Right lobe of liver (tissue), 4 donors: Measurements from ENCODE around the gene CIC.

Experiments used
- POLR2A ChIP-seq: fragments of 450-650 bp; IDR thresholded peaks from one replicate; pipeline ENCODE4 v1.6.1; 2017; ENCODE audit warnings: antibody characterized with exemption, mild to moderate bottlenecking
- TF ChIP-seq, protein P1 (sequence below), 4 donors: fragments of 200-600 bp in 3 of 4; fragments of 450-650 bp in 1 of 4; IDR thresholded peaks; one replicate each; pipeline versions ENCODE4 v1.5.1 to v1.8.0; 2016 to 2022; ENCODE audit warnings: antibody characterized with exemption in 4 of 4, mild to moderate bottlenecking in 2 of 4
- donor health status: DM: no; HTN: no; CAD: no.
- donor health status: DM: no; HTN: no; CAD: no.
- donor health status: DM: no; HTN: yes; CAD: no.

DNA sequence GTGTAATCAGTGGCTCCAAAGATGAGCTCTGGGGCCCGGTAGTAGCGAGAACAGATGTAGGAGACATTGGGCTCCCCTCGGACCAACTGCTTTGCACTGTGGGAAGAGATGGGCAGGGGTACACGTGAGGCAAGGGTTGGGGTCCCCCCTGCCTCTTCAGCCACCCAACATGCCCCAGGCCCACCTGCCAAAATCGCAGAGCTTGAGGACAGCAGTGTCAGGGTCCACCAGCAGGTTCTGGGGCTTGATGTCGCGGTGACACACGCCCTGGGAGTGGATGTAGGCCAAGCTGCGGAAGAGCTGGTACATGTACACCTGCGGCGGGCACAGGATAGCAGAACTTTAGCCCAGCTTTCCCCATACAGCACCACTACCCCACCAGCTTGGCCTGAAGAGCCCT, 34.7 kb upstream of the CIC start:
- TF ChIP-seq, protein P1, sequence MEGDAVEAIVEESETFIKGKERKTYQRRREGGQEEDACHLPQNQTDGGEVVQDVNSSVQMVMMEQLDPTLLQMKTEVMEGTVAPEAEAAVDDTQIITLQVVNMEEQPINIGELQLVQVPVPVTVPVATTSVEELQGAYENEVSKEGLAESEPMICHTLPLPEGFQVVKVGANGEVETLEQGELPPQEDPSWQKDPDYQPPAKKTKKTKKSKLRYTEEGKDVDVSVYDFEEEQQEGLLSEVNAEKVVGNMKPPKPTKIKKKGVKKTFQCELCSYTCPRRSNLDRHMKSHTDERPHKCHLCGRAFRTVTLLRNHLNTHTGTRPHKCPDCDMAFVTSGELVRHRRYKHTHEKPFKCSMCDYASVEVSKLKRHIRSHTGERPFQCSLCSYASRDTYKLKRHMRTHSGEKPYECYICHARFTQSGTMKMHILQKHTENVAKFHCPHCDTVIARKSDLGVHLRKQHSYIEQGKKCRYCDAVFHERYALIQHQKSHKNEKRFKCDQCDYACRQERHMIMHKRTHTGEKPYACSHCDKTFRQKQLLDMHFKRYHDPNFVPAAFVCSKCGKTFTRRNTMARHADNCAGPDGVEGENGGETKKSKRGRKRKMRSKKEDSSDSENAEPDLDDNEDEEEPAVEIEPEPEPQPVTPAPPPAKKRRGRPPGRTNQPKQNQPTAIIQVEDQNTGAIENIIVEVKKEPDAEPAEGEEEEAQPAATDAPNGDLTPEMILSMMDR (IDR thresholded peaks at IDR 0.05): no peak
- TF ChIP-seq POLR2A: no peak
